HepG2 (cell line): Measurements from ENCODE around the gene USP1. TPM values are rescaled to one million over a fixed set of nuclear protein-coding genes. Genes with fewer than 3 reads are reported as not detected.

Source experiments
- ATF3 ChIP-seq: sonication (generic); formaldehyde crosslinking; IDR thresholded peaks from 2 replicates; pipeline ENCODE4 v1.4.0; 2020; ENCODE audit warnings: missing genetic modification reagents
- ATF4 ChIP-seq, 2 experiments: fragments of 450-650 bp in 1 of 2; sonication (generic) in 1 of 2; formaldehyde crosslinking; IDR thresholded peaks; 2 replicates each; pipeline versions ENCODE4 v1.5.0 to v1.8.0; 2020 to 2022; ENCODE audit warnings: mild to moderate bottlenecking in 1 of 2, missing genetic modification reagents in 1 of 2
- BRD4 ChIP-seq: sonication (generic); formaldehyde crosslinking; IDR thresholded peaks from 2 replicates; pipeline ENCODE4 v1.4.0; 2020; ENCODE audit warnings: missing genetic modification reagents
- CAMTA2 ChIP-seq: sonication (generic); formaldehyde crosslinking; IDR thresholded peaks from 2 replicates; pipeline ENCODE4 v1.4.0; 2020; ENCODE audit warnings: mild to moderate bottlenecking, missing genetic modification reagents, borderline replicate concordance
- CTCF ChIP-seq: sonication (generic); formaldehyde crosslinking; IDR thresholded peaks from 2 replicates; pipeline ENCODE4 v1.5.0; 2020; ENCODE audit warnings: mild to moderate bottlenecking, missing genetic modification reagents, moderate library complexity
- DNMT1 ChIP-seq: sonication (generic); formaldehyde crosslinking; IDR thresholded peaks from 2 replicates; pipeline ENCODE4 v1.5.1; 2020; ENCODE audit warnings: mild to moderate bottlenecking, missing genetic modification reagents
- LBX2 ChIP-seq: sonication (generic); formaldehyde crosslinking; IDR thresholded peaks from 2 replicates; pipeline ENCODE4 v1.5.0; 2020; ENCODE audit warnings: missing genetic modification reagents, mild to moderate bottlenecking, borderline replicate concordance
- SCMH1 ChIP-seq: sonication (generic); formaldehyde crosslinking; IDR thresholded peaks from 2 replicates; pipeline ENCODE4 v1.9.0; 2021; ENCODE audit warnings: missing genetic modification reagents, mild to moderate bottlenecking, borderline replicate concordance
- SOX6 ChIP-seq, 2 experiments: fragments of 450-650 bp in 1 of 2; sonication (generic) in 1 of 2; formaldehyde crosslinking in 1 of 2; IDR thresholded peaks; 2 replicates each; pipeline versions ENCODE4 v1.4.0 to v1.6.1; 2017 to 2020; ENCODE audit warnings: antibody characterized with exemption in 1 of 2, mild to moderate bottlenecking in 1 of 2, missing genetic modification reagents in 1 of 2
- STAG1 ChIP-seq: sonication (generic); formaldehyde crosslinking; IDR thresholded peaks from 2 replicates; pipeline ENCODE4 v1.4.0; 2020; ENCODE audit warnings: missing genetic modification reagents
- TAF1 ChIP-seq: sonication (generic); formaldehyde crosslinking; IDR thresholded peaks from 2 replicates; pipeline ENCODE4 v1.4.0; 2020; ENCODE audit warnings: missing genetic modification reagents
- ZNF646 ChIP-seq: sonication (generic); formaldehyde crosslinking; IDR thresholded peaks from 2 replicates; pipeline ENCODE4 v1.9.0; 2021; ENCODE audit warnings: mild to moderate bottlenecking, missing genetic modification reagents
- ZNF780A ChIP-seq: sonication (generic); formaldehyde crosslinking; IDR thresholded peaks from 2 replicates; pipeline ENCODE4 v1.8.0; 2022; ENCODE audit warnings: mild to moderate bottlenecking, missing genetic modification reagents, moderate library complexity
- ZNF782 ChIP-seq: sonication (generic); formaldehyde crosslinking; IDR thresholded peaks from 2 replicates; pipeline ENCODE4 v1.4.0; 2020; ENCODE audit warnings: missing genetic modification reagents, mild to moderate bottlenecking, borderline replicate concordance
- polyA plus RNA-seq, 8 experiments: library from polyadenylated mRNA; depleted of rRNA in 3 of 8; stranded (reverse) in 7 of 8; unstranded in 1 of 8; fragments of >200 nt; fragmentation: Illumina TruSeq in 4 of 8; extraction: Trizol in 4 of 8; gene quantifications; 2 replicates each; pipeline versions ENCODE4 v1.2.1 to v1.2.3, GENCODE V29; 2011 to 2016; ENCODE audit warnings: low read depth in 4 of 8, missing spikeins in 1 of 8, mixed read lengths in 1 of 8; ENCODE audit not compliant: insufficient read depth in 1 of 8
- total RNA-seq, 5 experiments: library from RNA; depleted of rRNA; stranded (reverse); fragments of >200 nt; fragmentation: Illumina TruSeq; extraction: Trizol; gene quantifications; 2 replicates each; pipeline ENCODE4 v1.2.3, GENCODE V29; 2016; ENCODE audit warnings: low read depth in 1 of 5

USP1 gene
- total and polyA plus RNA-seq, 2 of the 13 experiments (the other 11 are each of a cell fraction or from before 2014, with no cell fraction given), result 9.0 to 64.6 TPM

- TF ChIP-seq CTCF (CRISPR knock-in tag) (no peak), TAF1 (CRISPR knock-in tag) (peak; percentile 34), ZNF782 (no peak), BRD4 (CRISPR knock-in tag) (no peak), ZNF646 (CRISPR knock-in tag) (no peak), ZNF780A (CRISPR knock-in tag) (no peak), SOX6 (IDR thresholded peaks at IDR 0.05) (no peak), SOX6 (CRISPR knock-in tag; IDR thresholded peaks at IDR 0.05) (no peak), LBX2 (CRISPR knock-in tag) (no peak), STAG1 (CRISPR knock-in tag) (no peak), ATF4 (CRISPR knock-in tag; IDR thresholded peaks at IDR 0.05) (no peak), DNMT1 (CRISPR knock-in tag) (no peak), ATF3 (CRISPR knock-in tag) (0 out of 2 replicates have a peak, but pooled peaks have one; percentile 20), CAMTA2 (CRISPR knock-in tag) (no peak), SCMH1 (no peak)
Observed at GRCh38 chr1:62424411-62424810, 12.4 kb upstream of the USP1 start (continued).
